Measurements from ENCODE around the gene F3. TPM values are rescaled to one million over a fixed set of nuclear protein-coding genes. Genes with fewer than 3 reads are reported as not detected.

The F3 gene
- polyA plus RNA-seq, 2 of the 4 experiments (the other 2 are of a cell fraction), result 3.2 to 4.4 TPM

GRCh38 chr1:94540440-94541245, 916 bp downstream of the F3 start:
- POLR2A ChIA-PET, result interaction anchor here (1.1 kb wide), 1 partner anchor 59 kb away, joined by 3 read pairs; no protein-coding TSS in a partner anchor

GRCh38 chr1:94539496-94539895, 2.1 kb downstream of the F3 start:
- H3K4me1 ChIP-seq, result peaks cover 26% of the 10 kb centered on the region

More at GRCh38 chr1:94540440-94541245, 916 bp downstream of the F3 start:
- Histone ChIP-seq H3K27ac (peak overlapping the region; percentile 88 to 95), H3K4me2 (peak overlapping the region; percentile 94), H3K9me3 (no peaks in the 10 kb centered on the region), H3K4me1 (peaks cover 38% of the 10 kb centered on the region), H3K4me3 (peak overlapping the region; percentile 85)
- FAIRE-seq (no peak), ATAC-seq (peak; percentile 8 to 11; a peak in 4 of 6 replicates), DNase-seq (ENCODE audit: low read depth in 1 of 2, low spot score in 1 of 2) (no peak)
- CTCF ChIA-PET, result interaction anchor here (0.9 kb wide), 1 partner anchor 27 kb away, joined by 3 read pairs; no protein-coding TSS in a partner anchor
- no peak for TF ChIP-seq PBX3 (IDR thresholded peaks at IDR 0.05)
- no peak for TF ChIP-seq FOSL2 (IDR thresholded peaks at IDR 0.05)
- no peak for TF ChIP-seq FOSL2 (CRISPR knock-in tag; IDR thresholded peaks at IDR 0.05)
- TF ChIP-seq POLR2A (IDR thresholded peaks at IDR 0.05; ENCODE audit: low read length), result no peak
- TF ChIP-seq FOXS1 (CRISPR knock-in tag; IDR thresholded peaks at IDR 0.05), result no peak
- TF ChIP-seq RFX5 (IDR thresholded peaks at IDR 0.05), result no peak
- no peak for TF ChIP-seq SMC3 (IDR thresholded peaks at IDR 0.05)
- TF ChIP-seq CHD4 (IDR thresholded peaks at IDR 0.05; ENCODE audit: borderline replicate concordance), result no peak
- TF ChIP-seq ATOH8 (CRISPR knock-in tag; IDR thresholded peaks at IDR 0.05; ENCODE audit: low read depth), result no peak
- TF ChIP-seq MAFK (IDR thresholded peaks at IDR 0.05; ENCODE audit: partially characterized antibody), result no peak
- TF ChIP-seq HES2 (IDR thresholded peaks at IDR 0.05), result no peak
- TF ChIP-seq CBX2 (IDR thresholded peaks at IDR 0.05; ENCODE audit: borderline replicate concordance, low read depth), result no peak
- no peak for TF ChIP-seq TP53 (CRISPR knock-in tag; IDR thresholded peaks at IDR 0.05)
- TF ChIP-seq GATA3 (IDR thresholded peaks at IDR 0.05; ENCODE audit: borderline replicate concordance), result no peak
- TF ChIP-seq HOXA7 (CRISPR knock-in tag; IDR thresholded peaks at IDR 0.05), result no peak
- WGBS (ENCODE audit: missing lambda C conversion rate), result 45% methylated on average over 23 of the region's 23 CpGs

More at GRCh38 chr1:94539496-94539895, 2.1 kb downstream of the F3 start:
- H3K4me2 ChIP-seq, result peak overlapping the region; percentile 94
- DNase-seq (ENCODE audit: low read depth in 1 of 2, low spot score in 1 of 2) (no peak), FAIRE-seq (no peak), ATAC-seq (no peak)
- no peak overlapping the region for H3K4me3 ChIP-seq
- 63% methylated on average over 3 of the region's 3 CpGs for WGBS (ENCODE audit: missing lambda C conversion rate)
- H3K27ac ChIP-seq, result no peak overlapping the region
- ChIA-PET CTCF (interaction anchor here (0.7 to 1.8 kb wide), 3 partner anchors 10 to 280 kb away, joined by 3 to 5 read pairs (median 3); no protein-coding TSS in a partner anchor), POLR2A (no interaction called here)
- H3K9me3 ChIP-seq, result no peaks in the 10 kb centered on the region
- no peak for TF ChIP-seq HOXB13 (CRISPR knock-in tag; IDR thresholded peaks at IDR 0.05; ENCODE audit: low read depth)
- TF ChIP-seq ELK1 (IDR thresholded peaks at IDR 0.05; ENCODE audit: low read depth, low read length), result no peak
- TF ChIP-seq JUN (IDR thresholded peaks at IDR 0.05), result no peak
- TF ChIP-seq CTCF (IDR thresholded peaks at IDR 0.05), result no peak
- TF ChIP-seq CBX2 (IDR thresholded peaks at IDR 0.05; ENCODE audit: borderline replicate concordance, low read depth), result no peak
- TF ChIP-seq MAZ (IDR thresholded peaks at IDR 0.05; ENCODE audit: borderline replicate concordance, low read depth, low read length), result no peak
- no peak for TF ChIP-seq CEBPB (IDR thresholded peaks at IDR 0.05)
- TF ChIP-seq TP53 (CRISPR knock-in tag; IDR thresholded peaks at IDR 0.05), result no peak
- TF ChIP-seq SREBF2 (IDR thresholded peaks at IDR 0.05), result no peak
- TF ChIP-seq ESRRA (IDR thresholded peaks at IDR 0.05; ENCODE audit: borderline replicate concordance, low read length), result no peak
- no peak for TF ChIP-seq FOXS1 (CRISPR knock-in tag; IDR thresholded peaks at IDR 0.05)
- no peak for TF ChIP-seq BHLHE40 (IDR thresholded peaks at IDR 0.05; ENCODE audit: low read depth, low read length)
- no peak for TF ChIP-seq FOSL2 (IDR thresholded peaks at IDR 0.05)
- no peak for TF ChIP-seq FOSL2 (CRISPR knock-in tag; IDR thresholded peaks at IDR 0.05)
- TF ChIP-seq CHD4 (IDR thresholded peaks at IDR 0.05; ENCODE audit: borderline replicate concordance), result no peak
- TF ChIP-seq SMC3 (IDR thresholded peaks at IDR 0.05), result no peak
- no peak for TF ChIP-seq HOXB5 (CRISPR knock-in tag; IDR thresholded peaks at IDR 0.05)
